DOHH2 (cell line): ENCODE results near the gene DENND1A.

Experiments used
- H3F3A ChIP-seq: fragments of 200-600 bp; sonication (generic), shearing (Covaris generic); 2 replicates; pipeline ENCODE4 v1.6.0; 2016; ENCODE audit warnings: antibody characterized with exemption, mild to moderate bottlenecking; ENCODE audit not compliant: control insufficient read depth, insufficient read depth
- H3K27ac ChIP-seq: fragments of 200-600 bp; sonication (generic); 2 replicates; pipeline ENCODE4 v1.5.1; 2014; ENCODE audit warnings: low read depth, mild to moderate bottlenecking, low read length, moderate library complexity
- H3K27me3 ChIP-seq: fragments of 200-600 bp; sonication (generic); 2 replicates; pipeline ENCODE4 v1.6.1; 2014; ENCODE audit warnings: mild to moderate bottlenecking, low read length, mixed read lengths; ENCODE audit not compliant: control insufficient read depth
- H3K36me3 ChIP-seq: fragments of 200-600 bp; sonication (generic); 2 replicates; pipeline ENCODE4 v1.6.1; 2014; ENCODE audit warnings: mild to moderate bottlenecking, low read length, moderate library complexity, mixed read lengths; ENCODE audit not compliant: control insufficient read depth
- H3K4me1 ChIP-seq: fragments of 200-600 bp; sonication (generic); 2 replicates; pipeline ENCODE4 v1.6.1; 2014; ENCODE audit warnings: mild to moderate bottlenecking, low read length, mixed read lengths; ENCODE audit not compliant: control insufficient read depth
- H3K4me2 ChIP-seq: fragments of 200-600 bp; sonication (generic); 2 replicates; pipeline ENCODE4 v1.6.0; 2014; ENCODE audit warnings: mild to moderate bottlenecking, low read length, moderate library complexity
- H3K4me3 ChIP-seq: fragments of 200-600 bp; sonication (generic); 2 replicates; pipeline ENCODE4 v1.5.1; 2014; ENCODE audit warnings: mild to moderate bottlenecking, low read length, mixed read lengths
- H3K79me2 ChIP-seq: fragments of 200-600 bp; sonication (generic); 2 replicates; pipeline ENCODE4 v1.6.1; 2014; ENCODE audit warnings: mild to moderate bottlenecking, low read length, mixed read lengths; ENCODE audit not compliant: control insufficient read depth
- H3K9me2 ChIP-seq: fragments of 200-600 bp; sonication (generic); replicated peaks from 2 replicates; pipeline ENCODE4 v1.6.1; 2014; ENCODE audit warnings: mild to moderate bottlenecking, low read length, mixed read lengths; ENCODE audit not compliant: control insufficient read depth
- H3K9me3 ChIP-seq: fragments of 200-600 bp; sonication (generic); 2 replicates; pipeline ENCODE4 v1.6.1; 2014; ENCODE audit warnings: antibody characterized with exemption, low read length, mixed read lengths; ENCODE audit not compliant: control insufficient read depth, insufficient read depth
- H4K20me1 ChIP-seq: fragments of 200-600 bp; sonication (generic); 2 replicates; pipeline ENCODE4 v1.6.0; 2014; ENCODE audit warnings: low read depth, mild to moderate bottlenecking, antibody characterized with exemption, low read length, moderate library complexity; ENCODE audit not compliant: control insufficient read depth, insufficient read depth
- EZH2phosphoT487 ChIP-seq: fragments of 200-600 bp; sonication (generic); IDR thresholded peaks from 2 replicates; pipeline ENCODE4 v1.6.1; 2017; ENCODE audit warnings: borderline replicate concordance, mild to moderate bottlenecking, antibody characterized with exemption, low read length, moderate library complexity, mixed read lengths
- TF ChIP-seq, protein P1 (sequence below): fragments of 200-600 bp; sonication (generic); IDR thresholded peaks from one replicate; pipeline ENCODE4 v1.5.1; 2014; ENCODE audit warnings: antibody characterized with exemption, mild to moderate bottlenecking, low read depth, low read length; ENCODE audit not compliant: poor library complexity, severe bottlenecking

Gene DENND1A

DNA sequence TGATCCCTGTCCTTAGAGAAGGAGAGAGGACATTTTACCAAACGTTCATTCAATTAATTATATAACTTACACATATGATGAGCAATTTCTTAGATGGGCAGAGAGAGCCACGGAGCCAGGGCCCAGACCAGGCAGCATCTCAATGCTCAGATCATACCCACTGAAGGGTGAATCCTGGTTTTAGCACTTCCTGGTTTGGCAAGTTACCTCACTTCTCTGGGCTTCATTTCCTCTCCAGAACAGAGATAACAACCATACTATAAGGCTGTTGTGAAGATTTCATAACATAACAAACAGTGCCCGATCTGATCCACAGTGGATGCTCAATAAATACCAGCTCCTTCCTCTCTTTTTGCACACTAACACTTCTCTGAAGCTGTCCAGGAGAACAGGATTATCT is 271.1 kb downstream of the DENND1A start:
- H3K4me3 ChIP-seq: peak overlapping the region; percentile 42
- peak overlapping the region; percentile 56 for H3K4me2 ChIP-seq

DNA sequence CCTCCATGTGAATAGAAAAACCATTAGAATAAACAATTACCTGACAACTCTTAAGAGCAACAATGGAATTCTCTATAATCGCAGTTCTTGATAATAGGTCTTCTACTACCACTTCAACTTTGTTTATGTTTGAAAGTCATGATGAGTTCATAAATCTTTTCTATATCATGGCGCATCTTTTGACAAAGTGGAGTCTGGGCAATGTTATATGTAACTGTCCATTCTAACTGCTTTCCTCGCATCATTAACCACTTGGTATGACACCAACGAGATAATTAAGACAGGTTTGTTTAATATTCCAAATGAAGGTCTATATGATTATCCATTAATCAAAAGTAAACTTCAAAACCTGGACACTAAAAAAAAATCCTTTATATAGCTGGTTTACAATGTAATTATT is 272.0 kb downstream of the DENND1A start:
- Histone ChIP-seq H3K36me3 (peaks cover 8% of the 10 kb centered on the region), H3K4me2 (no peak overlapping the region), H3K4me1 (peaks cover 26% of the 10 kb centered on the region), H3K27ac (no peak overlapping the region), H3K9me3 (peaks cover 8% of the 10 kb centered on the region; the same call in 1 of the 2 replicates), H3K9me2 (no peaks in the 10 kb centered on the region), H3K79me2 (no peaks in the 10 kb centered on the region), H4K20me1 (no peaks in the 10 kb centered on the region), H3F3A (no peaks in the 10 kb centered on the region), H3K27me3 (no peaks in the 10 kb centered on the region), H3K4me3 (no peak overlapping the region)
- TF ChIP-seq EZH2phosphoT487: no peak
- TF ChIP-seq, protein P1, sequence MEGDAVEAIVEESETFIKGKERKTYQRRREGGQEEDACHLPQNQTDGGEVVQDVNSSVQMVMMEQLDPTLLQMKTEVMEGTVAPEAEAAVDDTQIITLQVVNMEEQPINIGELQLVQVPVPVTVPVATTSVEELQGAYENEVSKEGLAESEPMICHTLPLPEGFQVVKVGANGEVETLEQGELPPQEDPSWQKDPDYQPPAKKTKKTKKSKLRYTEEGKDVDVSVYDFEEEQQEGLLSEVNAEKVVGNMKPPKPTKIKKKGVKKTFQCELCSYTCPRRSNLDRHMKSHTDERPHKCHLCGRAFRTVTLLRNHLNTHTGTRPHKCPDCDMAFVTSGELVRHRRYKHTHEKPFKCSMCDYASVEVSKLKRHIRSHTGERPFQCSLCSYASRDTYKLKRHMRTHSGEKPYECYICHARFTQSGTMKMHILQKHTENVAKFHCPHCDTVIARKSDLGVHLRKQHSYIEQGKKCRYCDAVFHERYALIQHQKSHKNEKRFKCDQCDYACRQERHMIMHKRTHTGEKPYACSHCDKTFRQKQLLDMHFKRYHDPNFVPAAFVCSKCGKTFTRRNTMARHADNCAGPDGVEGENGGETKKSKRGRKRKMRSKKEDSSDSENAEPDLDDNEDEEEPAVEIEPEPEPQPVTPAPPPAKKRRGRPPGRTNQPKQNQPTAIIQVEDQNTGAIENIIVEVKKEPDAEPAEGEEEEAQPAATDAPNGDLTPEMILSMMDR: no peak

More for the DNA sequence above, 271.1 kb downstream of the DENND1A start:
- H4K20me1 ChIP-seq: no peaks in the 10 kb centered on the region
- peaks cover 8% of the 10 kb centered on the region; the same call in 1 of the 2 replicates for H3K9me3 ChIP-seq
- H3K27me3 ChIP-seq: no peaks in the 10 kb centered on the region
- no peak overlapping the region for H3K27ac ChIP-seq
- peaks cover 8% of the 10 kb centered on the region for H3K36me3 ChIP-seq
- no peaks in the 10 kb centered on the region for H3K79me2 ChIP-seq
- H3K4me1 ChIP-seq: peaks cover 26% of the 10 kb centered on the region
- TF ChIP-seq, protein P1: no peak
- no peak for TF ChIP-seq EZH2phosphoT487
- no peaks in the 10 kb centered on the region for H3K9me2 ChIP-seq
- no peaks in the 10 kb centered on the region for H3F3A ChIP-seq

DNA sequence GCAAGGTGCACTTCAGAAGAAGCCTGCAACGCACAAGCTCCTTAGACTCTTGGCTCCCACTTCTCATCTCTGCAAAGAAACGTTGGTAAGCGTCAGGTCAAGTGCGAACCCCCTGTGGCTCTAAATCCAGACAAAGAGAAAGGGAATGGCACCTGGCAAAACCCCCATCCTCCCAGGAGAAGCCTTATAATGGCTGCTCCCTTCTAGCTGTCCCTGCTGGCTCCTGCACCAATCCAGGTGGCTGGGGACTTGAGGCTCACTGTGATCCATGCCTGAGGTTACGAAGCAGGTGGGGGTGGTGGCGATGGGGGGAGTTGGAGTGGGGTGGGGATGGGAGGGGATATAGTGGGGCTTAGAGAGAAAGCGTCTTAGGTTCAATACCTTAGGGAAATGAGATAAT is 272.8 kb downstream of the DENND1A start:
- H3K27me3 ChIP-seq: no peaks in the 10 kb centered on the region
- H4K20me1 ChIP-seq: no peaks in the 10 kb centered on the region
- H3K4me1 ChIP-seq: peaks cover 20% of the 10 kb centered on the region
- H3K9me2 ChIP-seq: no peaks in the 10 kb centered on the region
- peaks cover 3% of the 10 kb centered on the region for H3K36me3 ChIP-seq
- H3K27ac ChIP-seq: no peak overlapping the region
- H3K4me3 ChIP-seq: no peak overlapping the region
- H3F3A ChIP-seq: no peaks in the 10 kb centered on the region
- H3K4me2 ChIP-seq: no peak overlapping the region
- no peaks in the 10 kb centered on the region for H3K79me2 ChIP-seq
- peaks cover 4% of the 10 kb centered on the region; the same call in 1 of the 2 replicates for H3K9me3 ChIP-seq
- TF ChIP-seq, protein P1: no peak
- TF ChIP-seq EZH2phosphoT487: no peak

DNA sequence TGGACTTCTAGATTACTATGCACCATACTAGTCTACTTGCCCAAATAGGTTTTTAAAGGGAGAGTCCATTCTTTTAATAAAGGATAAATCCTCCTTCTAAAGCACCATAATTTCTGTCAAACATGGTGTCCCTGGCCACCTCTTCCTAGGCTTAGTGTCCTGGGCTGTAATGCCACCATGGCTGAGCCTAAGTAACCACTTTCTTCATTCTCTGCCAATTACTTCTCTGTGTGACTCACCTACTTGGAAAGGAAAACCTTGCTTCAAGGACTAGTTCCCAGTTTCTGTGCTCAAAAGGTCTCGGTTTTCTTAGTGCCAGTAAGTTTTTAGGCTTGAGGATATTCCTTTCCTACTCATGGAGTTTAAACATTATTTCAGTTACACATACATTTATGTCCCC is 273.4 kb downstream of the DENND1A start:
- Histone ChIP-seq H3K79me2 (no peaks in the 10 kb centered on the region), H3K36me3 (no peaks in the 10 kb centered on the region), H3K9me3 (no peaks in the 10 kb centered on the region), H3K9me2 (no peaks in the 10 kb centered on the region), H3K4me2 (no peak overlapping the region), H3K27me3 (no peaks in the 10 kb centered on the region), H3K4me3 (no peak overlapping the region), H3F3A (no peaks in the 10 kb centered on the region), H3K4me1 (peaks cover 19% of the 10 kb centered on the region), H3K27ac (no peak overlapping the region), H4K20me1 (no peaks in the 10 kb centered on the region)
- TF ChIP-seq, protein P1: no peak
- no peak for TF ChIP-seq EZH2phosphoT487
